HepG2 (cell line): ENCODE data around the gene DLG4. TPM values are rescaled to one million over a fixed set of nuclear protein-coding genes. Genes with fewer than 3 reads are reported as not detected.

ENCODE experiments used
- ATF7-NPFF ChIP-seq: sonication (generic); formaldehyde crosslinking; IDR thresholded peaks from 2 replicates; pipeline ENCODE4 v1.8.1; 2023; ENCODE audit warnings: mild to moderate bottlenecking, low read depth, missing genetic modification reagents, moderate library complexity
- DMAP1 ChIP-seq: IDR thresholded peaks from 2 replicates; pipeline ENCODE4 v1.6.1; 2016
- HNF1A ChIP-seq, 2 experiments: sonication (generic) in 1 of 2; formaldehyde crosslinking in 1 of 2; IDR thresholded peaks; 2 replicates each; pipeline versions ENCODE4 v1.4.0 to v1.6.1; 2016 to 2020; ENCODE audit warnings: borderline replicate concordance in 1 of 2, low read depth in 1 of 2, mild to moderate bottlenecking in 1 of 2, missing genetic modification reagents in 1 of 2
- IKZF5 ChIP-seq: IDR thresholded peaks from 2 replicates; pipeline ENCODE4 v1.6.1; 2018; ENCODE audit warnings: missing genetic modification reagents, mild to moderate bottlenecking, missing compliant biosample characterization
- NFYC ChIP-seq: IDR thresholded peaks from 2 replicates; pipeline ENCODE4 v1.6.1; 2016; ENCODE audit warnings: missing genetic modification reagents, missing compliant biosample characterization
- NR0B2 ChIP-seq: sonication (generic); formaldehyde crosslinking; IDR thresholded peaks from 2 replicates; pipeline ENCODE4 v1.4.0; 2020; ENCODE audit warnings: mild to moderate bottlenecking, missing genetic modification reagents
- RBFOX2 ChIP-seq: fragments of 200-400 bp; formaldehyde crosslinking; IDR thresholded peaks from 2 replicates; pipeline ENCODE4 v1.6.1; 2017; ENCODE audit warnings: low read depth, mild to moderate bottlenecking, low read length
- SMAD3 ChIP-seq: sonication (generic); formaldehyde crosslinking; IDR thresholded peaks from 2 replicates; pipeline ENCODE4 v1.4.0; 2020; ENCODE audit warnings: missing genetic modification reagents
- SRSF1 ChIP-seq: fragments of 200-400 bp; formaldehyde crosslinking; optimal IDR thresholded peaks from 2 replicates; pipeline ENCODE3; 2017; ENCODE audit warnings: mild to moderate bottlenecking, low read depth, low read length, moderate library complexity
- ZFP90 ChIP-seq: sonication (generic); formaldehyde crosslinking; IDR thresholded peaks from 2 replicates; pipeline ENCODE4 v1.8.0; 2022; ENCODE audit warnings: missing genetic modification reagents, mild to moderate bottlenecking, inconsistent platforms, borderline replicate concordance
- ZFYVE20 ChIP-seq: sonication (generic); formaldehyde crosslinking; IDR thresholded peaks from 2 replicates; pipeline ENCODE4 v1.8.0; 2023; ENCODE audit warnings: low read depth, mild to moderate bottlenecking, moderate library complexity, missing genetic modification reagents, borderline replicate concordance
- ZGPAT ChIP-seq: IDR thresholded peaks from 2 replicates; pipeline ENCODE4 v1.6.1; 2016; ENCODE audit warnings: mild to moderate bottlenecking
- ZNF230 ChIP-seq: sonication (generic); formaldehyde crosslinking; IDR thresholded peaks from 2 replicates; pipeline ENCODE4 v1.4.0; 2020; ENCODE audit warnings: mild to moderate bottlenecking, missing genetic modification reagents
- ZNF512B ChIP-seq: sonication (generic); formaldehyde crosslinking; IDR thresholded peaks from 2 replicates; pipeline ENCODE4 v1.5.1; 2020; ENCODE audit warnings: missing genetic modification reagents, mild to moderate bottlenecking, borderline replicate concordance
- ZNF530 ChIP-seq: sonication (generic); formaldehyde crosslinking; IDR thresholded peaks from 2 replicates; pipeline ENCODE4 v1.5.0; 2020; ENCODE audit warnings: low read depth, mild to moderate bottlenecking, missing genetic modification reagents
- polyA plus RNA-seq, 8 experiments: library from polyadenylated mRNA; depleted of rRNA in 3 of 8; stranded (reverse) in 7 of 8; unstranded in 1 of 8; fragments of >200 nt; fragmentation: Illumina TruSeq in 4 of 8; extraction: Trizol in 4 of 8; gene quantifications; 2 replicates each; pipeline versions ENCODE4 v1.2.1 to v1.2.3, GENCODE V29; 2011 to 2016; ENCODE audit warnings: low read depth in 4 of 8, missing spikeins in 1 of 8, mixed read lengths in 1 of 8; ENCODE audit not compliant: insufficient read depth in 1 of 8
- total RNA-seq, 5 experiments: library from RNA; depleted of rRNA; stranded (reverse); fragments of >200 nt; fragmentation: Illumina TruSeq; extraction: Trizol; gene quantifications; 2 replicates each; pipeline ENCODE4 v1.2.3, GENCODE V29; 2016; ENCODE audit warnings: low read depth in 1 of 5
- TF ChIP-seq, protein P1 (sequence below): IDR thresholded peaks from 2 replicates; pipeline ENCODE4 v1.6.1; 2018; ENCODE audit warnings: missing genetic modification reagents

The DLG4 gene
- total and polyA plus RNA-seq, 2 of the 13 experiments (the other 11 are each of a cell fraction or from before 2014, with no cell fraction given): 0.71 to 4.3 TPM

- TF ChIP-seq HNF1A (IDR thresholded peaks at IDR 0.05; ENCODE audit: low read depth) (no peak), HNF1A (CRISPR knock-in tag; IDR thresholded peaks at IDR 0.05; ENCODE audit: borderline replicate concordance) (peak; percentile 56; the same call in 1 of the 2 replicates), RBFOX2 (peak; percentile 85), ZNF512B (CRISPR knock-in tag) (0 out of 2 replicates have a peak, but pooled peaks have one; percentile 23), DMAP1 (CRISPR knock-in tag) (peak; percentile 93), ZFP90 (0 out of 2 replicates have a peak, but pooled peaks have one; percentile 27), ZNF530 (CRISPR knock-in tag) (no peak), NFYC (CRISPR knock-in tag) (peak; percentile 41; the same call in 1 of the 2 replicates), SRSF1 (peak; percentile 23), IKZF5 (CRISPR knock-in tag) (peak; percentile 64), SMAD3 (peak; percentile 94), NR0B2 (CRISPR knock-in tag) (no peak), ZFYVE20 (no peak), ZNF230 (CRISPR knock-in tag) (peak; percentile 74), ZGPAT (CRISPR knock-in tag) (peak; percentile 84), ATF7-NPFF (CRISPR knock-in tag) (no peak)
- TF ChIP-seq, protein P1, sequence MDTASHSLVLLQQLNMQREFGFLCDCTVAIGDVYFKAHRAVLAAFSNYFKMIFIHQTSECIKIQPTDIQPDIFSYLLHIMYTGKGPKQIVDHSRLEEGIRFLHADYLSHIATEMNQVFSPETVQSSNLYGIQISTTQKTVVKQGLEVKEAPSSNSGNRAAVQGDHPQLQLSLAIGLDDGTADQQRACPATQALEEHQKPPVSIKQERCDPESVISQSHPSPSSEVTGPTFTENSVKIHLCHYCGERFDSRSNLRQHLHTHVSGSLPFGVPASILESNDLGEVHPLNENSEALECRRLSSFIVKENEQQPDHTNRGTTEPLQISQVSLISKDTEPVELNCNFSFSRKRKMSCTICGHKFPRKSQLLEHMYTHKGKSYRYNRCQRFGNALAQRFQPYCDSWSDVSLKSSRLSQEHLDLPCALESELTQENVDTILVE (CRISPR knock-in tag): peak; percentile 58; the same call in 1 of the 2 replicates
These were observed 23.2 kb upstream of the DLG4 start (continued) for GRCh38 chr17:7242717-7243452.
